Measurements from ENCODE around the gene KCNQ1.
A peak's percentile ranks its signal among the peaks of the same experiment; 100 is the strongest.

Gene KCNQ1

DNA sequence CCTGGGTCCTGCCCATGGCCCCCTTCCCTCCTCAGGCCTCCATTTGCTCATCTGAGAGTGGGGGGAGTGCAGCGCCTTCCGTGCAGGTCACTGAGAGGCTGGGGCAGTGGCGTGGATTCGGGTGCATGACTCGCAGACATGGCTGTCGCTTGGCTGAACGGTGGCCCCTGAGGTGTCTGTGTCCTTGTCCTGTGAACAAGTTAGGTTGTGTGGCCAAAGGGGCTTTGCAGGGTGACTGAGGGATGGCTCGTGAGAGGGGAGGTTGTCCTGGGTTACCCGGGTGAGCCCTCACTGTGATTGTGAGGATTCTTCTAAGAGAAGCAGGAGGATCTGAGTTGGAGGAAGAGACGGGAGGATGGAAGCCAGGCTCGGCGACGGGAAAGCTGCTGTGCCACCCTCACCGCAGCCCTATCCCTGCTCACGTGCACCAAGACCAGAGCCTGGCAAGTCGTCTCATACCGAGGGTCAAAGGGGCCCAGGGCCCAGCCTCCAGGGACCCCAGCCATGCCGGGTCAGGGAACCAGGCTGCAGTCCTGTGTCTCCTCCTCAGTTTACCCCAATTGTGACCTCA lies 79.1 kb downstream of the KCNQ1 start:
- DNase-seq (ENCODE audit: insufficient read length, low spot score) (peak; percentile 17), FAIRE-seq (no peak)
- no peak for TF ChIP-seq SPI1 (IDR thresholded peaks at IDR 0.05; ENCODE audit: low read depth, low read length)
- TF ChIP-seq POU2F2 (IDR thresholded peaks at IDR 0.05; ENCODE audit: low read depth, low read length) = no peak
- no peak for TF ChIP-seq POLR2AphosphoS5 (IDR thresholded peaks at IDR 0.05; ENCODE audit: low read depth, low read length)
- no peak for TF ChIP-seq POLR2A (IDR thresholded peaks at IDR 0.05; ENCODE audit: low read depth, low read length)
- TF ChIP-seq PAX5 (IDR thresholded peaks at IDR 0.05; ENCODE audit: insufficient read depth, low read length, severe bottlenecking) = no peak
- no peak for TF ChIP-seq TAF1 (IDR thresholded peaks at IDR 0.05; ENCODE audit: low read depth, low read length)

DNA sequence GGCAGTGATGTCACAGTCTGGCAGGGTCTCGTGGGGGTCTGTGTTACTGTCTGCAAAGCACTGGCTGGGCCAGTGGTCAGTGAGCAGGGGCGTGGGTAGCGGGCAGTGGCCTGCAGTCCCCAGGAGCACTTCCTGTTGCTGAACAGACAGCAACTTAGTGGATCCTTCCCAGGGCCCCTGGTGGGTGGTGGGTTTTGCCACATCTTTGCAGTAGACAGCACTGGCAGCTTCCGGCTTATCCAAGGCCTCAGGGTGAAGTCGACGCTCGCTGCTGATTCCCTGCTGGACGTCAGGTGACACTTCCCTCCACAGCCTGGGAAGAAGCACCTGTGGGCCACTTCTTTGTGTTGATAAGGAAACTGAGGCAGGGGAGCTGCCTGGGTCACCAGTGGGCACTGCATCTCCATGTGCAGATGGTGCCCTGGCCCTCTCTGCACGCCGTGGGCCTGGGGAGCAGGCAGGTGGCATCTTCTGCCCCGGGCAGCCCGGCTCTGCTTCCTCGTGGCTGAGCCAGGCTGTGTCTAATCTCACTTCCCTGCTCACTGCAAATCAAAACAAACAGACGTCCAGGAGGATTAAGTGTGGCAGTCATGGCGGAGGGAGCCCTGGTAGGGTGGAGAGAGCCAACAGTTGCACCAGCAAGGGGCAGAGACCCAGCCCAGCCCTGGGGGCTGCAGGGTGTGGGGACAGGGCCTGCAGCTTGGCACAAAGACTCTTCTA lies 79.8 kb downstream of the KCNQ1 start:
- DNase-seq (ENCODE audit: insufficient read length, low spot score) (peak; percentile 3), FAIRE-seq (no peak)
- TF ChIP-seq POLR2AphosphoS5 (IDR thresholded peaks at IDR 0.05; ENCODE audit: low read depth, low read length) (no peak), POLR2A (IDR thresholded peaks at IDR 0.05; ENCODE audit: low read depth, low read length) (no peak), SPI1 (IDR thresholded peaks at IDR 0.05; ENCODE audit: low read depth, low read length) (no peak), PAX5 (IDR thresholded peaks at IDR 0.05; ENCODE audit: insufficient read depth, low read length, severe bottlenecking) (no peak), TAF1 (IDR thresholded peaks at IDR 0.05; ENCODE audit: low read depth, low read length) (no peak), POU2F2 (IDR thresholded peaks at IDR 0.05; ENCODE audit: low read depth, low read length) (no peak)

DNA sequence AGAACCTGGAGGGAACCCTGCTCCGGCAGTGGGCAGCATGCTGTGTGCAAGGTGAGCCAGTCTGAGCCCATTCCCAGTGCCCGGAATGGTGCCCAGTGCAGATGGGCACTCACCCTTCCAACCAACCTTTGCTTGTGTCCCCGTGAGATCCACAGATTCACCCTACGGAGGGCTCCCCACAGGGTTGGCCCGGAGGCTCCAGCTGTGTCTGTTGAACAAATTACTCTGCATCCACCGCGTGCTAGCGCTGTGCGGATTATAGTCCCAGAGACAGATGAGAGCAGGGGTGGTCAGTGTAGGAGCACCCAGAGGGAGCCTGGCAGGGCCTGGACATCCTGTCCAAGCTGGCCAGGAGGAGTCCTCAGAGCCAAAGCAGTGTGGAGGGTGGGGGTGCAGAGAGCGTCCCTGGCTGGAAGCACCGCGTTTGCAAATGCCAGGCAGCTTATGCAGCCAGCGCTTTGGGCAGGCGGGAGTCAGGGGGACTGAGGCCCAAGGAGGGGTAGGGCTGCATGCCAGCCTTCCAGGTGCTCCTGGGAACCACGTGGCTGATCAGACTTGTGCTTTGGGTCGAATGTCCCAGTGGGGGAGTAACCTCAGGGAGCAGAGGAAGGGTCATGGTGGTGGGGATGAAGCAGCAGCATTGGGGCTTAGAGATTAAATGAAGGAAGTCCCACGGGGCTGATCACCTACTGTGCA lies 80.5 kb downstream of the KCNQ1 start:
- no peak for DNase-seq (ENCODE audit: insufficient read length, low spot score)
- no peak for TF ChIP-seq POLR2AphosphoS5 (IDR thresholded peaks at IDR 0.05; ENCODE audit: low read depth, low read length)
- TF ChIP-seq PAX5 (IDR thresholded peaks at IDR 0.05; ENCODE audit: insufficient read depth, low read length, severe bottlenecking) = no peak
- TF ChIP-seq POLR2A (IDR thresholded peaks at IDR 0.05; ENCODE audit: low read depth, low read length) = no peak
- TF ChIP-seq TAF1 (IDR thresholded peaks at IDR 0.05; ENCODE audit: low read depth, low read length) = no peak
- no peak for TF ChIP-seq POU2F2 (IDR thresholded peaks at IDR 0.05; ENCODE audit: low read depth, low read length)
- no peak for TF ChIP-seq SPI1 (IDR thresholded peaks at IDR 0.05; ENCODE audit: low read depth, low read length)
- FAIRE-seq = no peak

DNA sequence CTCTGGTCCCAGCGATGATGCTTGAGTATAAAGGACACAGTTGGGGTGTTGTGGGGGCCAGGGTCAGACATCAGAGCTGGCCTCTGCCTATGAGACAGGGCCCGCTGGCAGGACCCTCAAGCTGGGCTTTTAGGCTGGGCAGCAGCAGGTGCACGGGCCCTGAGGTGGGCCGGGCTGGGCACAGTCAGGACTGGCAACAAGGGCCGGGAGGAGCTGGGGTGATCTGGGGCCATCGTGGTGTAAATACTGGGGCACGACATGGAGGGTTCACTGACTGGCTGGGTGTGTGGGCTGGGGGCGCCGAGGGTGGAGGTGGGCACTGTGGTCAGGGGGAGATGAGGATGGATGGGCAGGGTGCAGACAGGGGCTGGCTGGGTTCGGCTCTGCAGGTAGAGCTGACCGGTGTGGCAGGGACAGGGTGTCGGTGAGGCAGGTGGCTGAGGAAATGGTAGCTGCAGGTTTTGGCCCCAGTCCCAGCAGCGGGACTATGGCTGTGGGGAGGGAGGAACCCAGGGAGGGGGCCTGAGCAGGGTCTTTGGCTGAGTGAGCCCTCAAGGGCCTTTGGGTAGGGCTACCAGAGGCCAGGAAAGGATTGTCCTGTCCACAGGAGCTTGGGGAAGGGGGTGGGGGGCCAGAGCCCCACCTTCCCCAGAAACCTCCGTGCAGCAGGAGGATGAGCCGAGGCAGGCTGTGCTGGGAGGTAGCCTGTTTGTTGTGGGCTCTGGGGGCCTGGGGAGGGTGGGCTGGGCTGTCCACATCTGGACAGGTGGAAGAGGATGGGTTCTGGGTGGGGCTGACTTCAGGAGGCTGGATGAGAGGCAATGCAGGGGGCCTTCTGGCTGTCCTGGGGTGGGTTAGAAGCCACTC lies 81.4 kb downstream of the KCNQ1 start:
- FAIRE-seq = peak; percentile 81
- no peak for DNase-seq (ENCODE audit: insufficient read length, low spot score)
- TF ChIP-seq POU2F2 (IDR thresholded peaks at IDR 0.05; ENCODE audit: low read depth, low read length) (no peak), SPI1 (IDR thresholded peaks at IDR 0.05; ENCODE audit: low read depth, low read length) (no peak), TAF1 (IDR thresholded peaks at IDR 0.05; ENCODE audit: low read depth, low read length) (no peak), PAX5 (IDR thresholded peaks at IDR 0.05; ENCODE audit: insufficient read depth, low read length, severe bottlenecking) (no peak), POLR2AphosphoS5 (IDR thresholded peaks at IDR 0.05; ENCODE audit: low read depth, low read length) (no peak), POLR2A (IDR thresholded peaks at IDR 0.05; ENCODE audit: low read depth, low read length) (no peak)

DNA sequence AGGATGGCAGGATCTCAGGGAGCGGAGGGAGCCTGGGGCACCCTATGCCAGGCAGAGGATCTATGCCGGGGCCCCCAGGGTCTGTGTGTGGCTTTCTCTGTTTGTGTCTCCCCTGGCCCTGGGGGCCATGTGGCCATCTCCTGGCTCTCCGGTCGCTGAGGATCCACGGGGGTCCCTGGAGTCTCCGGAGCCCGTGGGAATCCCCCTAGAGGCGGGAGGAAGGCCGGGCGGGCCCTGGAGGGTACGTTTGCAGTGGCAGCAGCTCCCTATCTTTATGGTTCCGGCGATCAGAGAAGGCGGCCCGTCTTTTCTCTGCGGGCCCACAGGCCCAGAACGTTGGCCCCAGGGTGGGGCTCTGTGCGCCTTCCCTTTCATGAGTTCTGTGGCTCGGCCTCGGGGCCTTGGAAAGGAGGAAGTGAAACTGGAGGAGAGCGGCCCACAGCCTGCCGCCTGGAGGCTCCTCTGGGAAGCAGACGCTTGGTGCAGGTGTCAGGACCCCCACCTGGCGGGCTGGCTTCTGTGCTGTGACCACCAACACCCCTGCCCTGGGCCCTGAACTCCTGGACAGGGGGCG lies 82.1 kb downstream of the KCNQ1 start:
- DNase-seq (ENCODE audit: insufficient read length, low spot score) (peak; percentile 82), FAIRE-seq (no peak)

DNA sequence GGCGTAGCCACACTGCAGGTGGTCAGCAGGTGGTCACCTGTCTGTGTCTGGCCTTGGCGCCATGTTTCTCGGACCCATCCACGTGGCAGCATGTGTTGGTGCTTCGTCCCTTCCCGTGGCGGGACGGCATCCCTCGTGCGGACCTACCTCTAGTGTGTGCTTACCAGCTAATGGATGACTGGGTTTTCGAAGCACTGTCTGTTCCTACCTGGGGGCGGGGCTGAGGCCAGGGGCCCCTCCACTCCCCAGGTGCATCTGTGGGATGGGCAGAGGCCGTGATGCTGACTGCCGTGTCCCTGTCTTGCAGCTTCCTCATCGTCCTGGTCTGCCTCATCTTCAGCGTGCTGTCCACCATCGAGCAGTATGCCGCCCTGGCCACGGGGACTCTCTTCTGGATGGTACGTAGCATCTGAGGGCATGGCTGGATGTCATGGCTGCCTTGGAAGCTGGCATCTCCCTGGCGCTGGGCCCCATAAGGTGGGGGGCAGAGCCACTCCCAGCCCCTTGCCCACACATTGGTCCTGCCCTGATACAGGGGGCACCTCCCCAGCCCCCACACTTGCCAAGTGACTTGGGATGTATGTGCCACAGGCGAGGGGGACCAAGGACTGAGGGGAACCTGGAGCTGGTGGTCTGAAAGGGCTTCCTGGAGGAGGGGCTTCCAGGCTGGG lies 82.9 kb downstream of the KCNQ1 start:
- no peak for FAIRE-seq
- DNase-seq (ENCODE audit: insufficient read length, low spot score) = no peak
- no peak for TF ChIP-seq POLR2AphosphoS5 (IDR thresholded peaks at IDR 0.05; ENCODE audit: low read depth, low read length)
- TF ChIP-seq POU2F2 (IDR thresholded peaks at IDR 0.05; ENCODE audit: low read depth, low read length) = no peak
- no peak for TF ChIP-seq TAF1 (IDR thresholded peaks at IDR 0.05; ENCODE audit: low read depth, low read length)

More for the DNA sequence above, 82.1 kb downstream of the KCNQ1 start:
- TF ChIP-seq SPI1 (IDR thresholded peaks at IDR 0.05; ENCODE audit: low read depth, low read length) (peak; percentile 99), POLR2AphosphoS5 (IDR thresholded peaks at IDR 0.05; ENCODE audit: low read depth, low read length) (no peak)

DNA sequence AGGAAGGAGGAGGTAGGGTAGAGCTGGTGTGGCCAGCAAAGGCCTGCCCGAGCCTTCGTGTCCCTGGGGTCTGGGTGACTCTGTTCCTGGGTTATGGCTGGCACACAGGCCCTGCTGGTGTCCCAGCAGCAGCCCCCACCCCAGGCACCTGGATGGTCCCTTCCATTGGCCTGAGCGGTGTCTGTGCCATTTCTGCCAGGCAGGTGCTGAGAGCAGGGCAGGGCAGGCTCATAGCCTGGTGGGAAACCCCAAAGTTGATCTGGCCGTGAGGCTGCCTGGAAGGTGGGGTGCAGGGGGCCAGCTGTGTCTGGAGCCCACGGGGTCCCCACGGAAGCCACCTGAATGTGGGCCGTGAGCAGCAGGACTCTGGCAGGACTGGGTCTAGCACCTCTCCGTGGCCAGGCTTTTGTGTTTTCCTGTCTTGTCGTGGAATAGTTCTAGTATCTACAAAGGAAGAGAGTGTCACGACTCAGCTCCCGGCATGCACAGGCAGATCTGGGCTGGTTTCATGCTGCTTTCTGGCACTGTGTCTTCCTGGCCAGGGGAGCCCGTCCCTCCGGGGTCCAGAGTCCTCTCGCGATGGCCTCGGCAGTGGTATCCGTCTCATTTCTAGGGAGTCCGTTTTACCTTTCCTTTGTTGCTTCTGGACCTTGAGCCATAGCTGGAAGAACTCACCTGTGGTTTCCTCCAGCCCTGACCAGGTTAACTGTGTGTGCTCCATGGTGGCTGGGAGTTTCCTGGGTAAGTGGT lies 83.7 kb downstream of the KCNQ1 start:
- TF ChIP-seq PAX5 (IDR thresholded peaks at IDR 0.05; ENCODE audit: insufficient read depth, low read length, severe bottlenecking) = no peak
- TF ChIP-seq POLR2AphosphoS5 (IDR thresholded peaks at IDR 0.05; ENCODE audit: low read depth, low read length) = no peak
- TF ChIP-seq TAF1 (IDR thresholded peaks at IDR 0.05; ENCODE audit: low read depth, low read length) = no peak
- TF ChIP-seq SPI1 (IDR thresholded peaks at IDR 0.05; ENCODE audit: low read depth, low read length) = no peak
- no peak for TF ChIP-seq POU2F2 (IDR thresholded peaks at IDR 0.05; ENCODE audit: low read depth, low read length)
- no peak for TF ChIP-seq POLR2A (IDR thresholded peaks at IDR 0.05; ENCODE audit: low read depth, low read length)
- no peak for DNase-seq (ENCODE audit: insufficient read length, low spot score)
- no peak for FAIRE-seq

- DNase-seq (ENCODE audit: insufficient read length, low spot score) (no peak), FAIRE-seq (no peak)
- no peak for TF ChIP-seq POU2F2 (IDR thresholded peaks at IDR 0.05; ENCODE audit: low read depth, low read length)
- TF ChIP-seq PAX5 (IDR thresholded peaks at IDR 0.05; ENCODE audit: insufficient read depth, low read length, severe bottlenecking) = no peak
- TF ChIP-seq POLR2AphosphoS5 (IDR thresholded peaks at IDR 0.05; ENCODE audit: low read depth, low read length) = no peak
- TF ChIP-seq POLR2A (IDR thresholded peaks at IDR 0.05; ENCODE audit: low read depth, low read length) = no peak
- TF ChIP-seq SPI1 (IDR thresholded peaks at IDR 0.05; ENCODE audit: low read depth, low read length) = no peak
- no peak for TF ChIP-seq TAF1 (IDR thresholded peaks at IDR 0.05; ENCODE audit: low read depth, low read length)
These were observed 84.4 kb downstream of the KCNQ1 start for GRCh38 chr11:2529173-2529572.

Measured in GM12891 (cell line).